Mucosa of descending colon (tissue), 3 donors: ENCODE results near the gene PTGR1. TPM values are rescaled to one million over a fixed set of nuclear protein-coding genes. Genes with fewer than 3 reads are reported as not detected.

Experiments used
- ATAC-seq: fragments of 200-7000 bp; cut with Tn5 transposase; one replicate; pipeline ENCODE4 v1.9.1; 2020; ENCODE audit warnings: mild to moderate bottlenecking, moderate library complexity
- DNase-seq, 3 donors: peaks; one replicate each; pipeline ENCODE4 v3.0.0-alpha.2; 2020
- H3K36me3 ChIP-seq: fragments of 200-600 bp; one replicate; pipeline ENCODE4 v1.8.0; 2021; ENCODE audit warnings: low read depth, mild to moderate bottlenecking
- H3K4me1 ChIP-seq: fragments of 200-600 bp; one replicate; pipeline ENCODE4 v1.8.0; 2021; ENCODE audit warnings: low read depth, mild to moderate bottlenecking
- H3K4me3 ChIP-seq: fragments of 200-600 bp; one replicate; pipeline ENCODE4 v1.8.0; 2021; ENCODE audit warnings: mild to moderate bottlenecking
- H3K9me3 ChIP-seq: fragments of 200-600 bp; one replicate; pipeline ENCODE4 v1.8.0; 2021; ENCODE audit warnings: mild to moderate bottlenecking
- intact Hi-C, 2 donors: fragments of 100-400 bp; cut with DNase I in 1 of 2; cut with micrococcal nuclease in 1 of 2; formaldehyde crosslinking; loops; one replicate each; pipeline versions ENCODE4 v1.11.0 to v1.11.1; 2022; cut with DNase I, micrococcal nuclease
- total RNA-seq, 3 donors: library from RNA; stranded (reverse); fragmentation: NEBNext Ultra II Directional in 2 of 3; extraction: Animal tissue kit (Norgen Biotek cat#: 25700) in 2 of 3; gene quantifications; one replicate each; pipeline versions ENCODE4 v1.2.1 to v1.2.4, GENCODE V29; 2021 to 2023
- TF ChIP-seq, protein P1 (sequence below): fragments of 200-600 bp; IDR thresholded peaks from one replicate; pipeline ENCODE4 v1.8.0; 2022; ENCODE audit warnings: antibody characterized with exemption, mild to moderate bottlenecking
- donor health status: DM: no; HTN: no; CAD: no; lungs with moderate emphysema.
- donor health status: DM: no; HTN: no; CAD: no.
- donor health status: DM: no; HTN: yes; CAD: no.

Gene PTGR1
- total RNA-seq, 3 donors from 2014 or later = 41.5 to 83.7 (median 48.7) TPM

DNA sequence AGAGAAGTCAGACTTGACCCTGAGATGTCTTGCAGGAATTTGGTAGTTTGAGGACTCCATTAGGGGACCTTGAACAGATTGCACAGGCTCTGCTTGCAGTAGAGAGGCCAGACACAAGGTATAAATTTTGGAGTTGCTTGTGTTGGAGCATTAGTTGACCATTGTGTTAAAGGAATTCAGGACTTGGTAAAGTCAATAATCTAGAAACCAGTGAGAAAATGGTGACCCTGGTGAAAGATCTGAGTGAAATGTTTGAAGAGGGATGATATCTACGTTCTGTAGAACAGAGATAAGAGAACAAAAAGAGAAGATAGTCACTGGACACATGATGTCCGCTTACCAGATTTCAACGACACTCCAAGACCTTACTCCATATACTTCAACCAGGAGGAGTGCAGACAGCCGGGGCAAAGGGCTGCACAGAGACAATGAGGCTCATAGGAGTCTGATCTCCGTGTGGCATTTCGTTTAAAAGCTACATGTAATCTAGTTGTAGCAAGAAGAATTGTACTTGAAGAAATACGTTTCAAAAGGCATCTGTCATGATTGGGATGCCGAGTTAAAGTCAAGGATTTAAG is 44.8 kb upstream of the PTGR1 start:
- intact Hi-C loops = no loop called here
- TF ChIP-seq, protein P1, sequence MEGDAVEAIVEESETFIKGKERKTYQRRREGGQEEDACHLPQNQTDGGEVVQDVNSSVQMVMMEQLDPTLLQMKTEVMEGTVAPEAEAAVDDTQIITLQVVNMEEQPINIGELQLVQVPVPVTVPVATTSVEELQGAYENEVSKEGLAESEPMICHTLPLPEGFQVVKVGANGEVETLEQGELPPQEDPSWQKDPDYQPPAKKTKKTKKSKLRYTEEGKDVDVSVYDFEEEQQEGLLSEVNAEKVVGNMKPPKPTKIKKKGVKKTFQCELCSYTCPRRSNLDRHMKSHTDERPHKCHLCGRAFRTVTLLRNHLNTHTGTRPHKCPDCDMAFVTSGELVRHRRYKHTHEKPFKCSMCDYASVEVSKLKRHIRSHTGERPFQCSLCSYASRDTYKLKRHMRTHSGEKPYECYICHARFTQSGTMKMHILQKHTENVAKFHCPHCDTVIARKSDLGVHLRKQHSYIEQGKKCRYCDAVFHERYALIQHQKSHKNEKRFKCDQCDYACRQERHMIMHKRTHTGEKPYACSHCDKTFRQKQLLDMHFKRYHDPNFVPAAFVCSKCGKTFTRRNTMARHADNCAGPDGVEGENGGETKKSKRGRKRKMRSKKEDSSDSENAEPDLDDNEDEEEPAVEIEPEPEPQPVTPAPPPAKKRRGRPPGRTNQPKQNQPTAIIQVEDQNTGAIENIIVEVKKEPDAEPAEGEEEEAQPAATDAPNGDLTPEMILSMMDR = no peak
- H3K9me3 ChIP-seq = no peaks in the 10 kb centered on the region
- no peaks in the 10 kb centered on the region for H3K36me3 ChIP-seq
- no peak overlapping the region for H3K4me3 ChIP-seq
- DNase-seq (no peak), ATAC-seq (no peak)
- H3K4me1 ChIP-seq = no peaks in the 10 kb centered on the region

DNA sequence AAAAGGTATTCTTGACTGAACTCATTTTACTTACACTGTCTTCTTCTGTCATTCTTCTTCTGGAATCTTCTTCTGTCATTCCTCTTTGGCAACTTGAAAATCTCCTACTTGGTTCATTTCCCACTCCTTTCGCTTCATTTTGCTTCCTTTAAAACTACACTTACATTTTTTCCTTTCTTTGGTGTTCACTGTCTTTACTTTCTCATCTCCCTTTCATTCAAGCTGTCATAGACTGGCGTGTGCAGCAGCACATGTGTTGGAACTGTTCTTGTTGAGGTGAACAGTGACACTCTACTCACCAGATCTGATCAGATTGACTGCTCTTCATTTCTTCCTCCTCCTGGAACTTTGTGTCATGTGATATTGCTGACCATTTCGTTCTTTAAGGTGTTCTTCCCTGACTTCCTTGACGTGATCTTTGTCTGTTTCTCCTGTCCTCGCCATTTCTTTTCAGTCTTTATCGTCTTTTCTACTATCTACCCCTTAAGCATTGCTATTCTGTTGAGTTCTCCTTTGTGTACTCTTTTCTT is 38.0 kb upstream of the PTGR1 start:
- DNase-seq = no peak
- TF ChIP-seq, protein P1 = no peak
- no peaks in the 10 kb centered on the region for H3K36me3 ChIP-seq
- intact Hi-C loops = no loop called here
- no peak overlapping the region for H3K4me3 ChIP-seq
- ATAC-seq = no peak
- H3K9me3 ChIP-seq = no peaks in the 10 kb centered on the region
- H3K4me1 ChIP-seq = peaks cover 16% of the 10 kb centered on the region

DNA sequence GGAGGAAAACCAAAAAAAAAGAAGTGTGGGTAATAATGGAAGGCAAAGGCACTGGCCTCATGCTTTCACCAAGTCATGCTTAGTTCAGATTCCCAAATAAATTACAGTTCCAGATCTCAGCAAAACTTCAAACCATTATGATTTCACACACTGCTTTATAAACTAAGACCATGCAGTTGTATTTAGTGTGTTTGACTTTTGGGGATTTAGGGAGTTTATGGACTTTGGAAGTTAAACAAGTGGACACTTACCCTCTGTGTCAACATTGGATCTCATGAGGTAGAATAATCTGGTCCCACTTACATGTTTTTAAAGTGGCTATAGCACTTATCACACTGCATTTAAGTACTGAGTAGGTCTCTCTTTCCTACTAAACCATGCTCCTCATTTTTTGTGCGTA is 35.4 kb upstream of the PTGR1 start:
- intact Hi-C loops = no loop called here
- peaks cover 20% of the 10 kb centered on the region for H3K4me1 ChIP-seq
- H3K9me3 ChIP-seq = no peaks in the 10 kb centered on the region
- TF ChIP-seq, protein P1 = no peak
- H3K4me3 ChIP-seq = no peak overlapping the region
- DNase-seq (no peak), ATAC-seq (no peak)
- no peaks in the 10 kb centered on the region for H3K36me3 ChIP-seq

DNA sequence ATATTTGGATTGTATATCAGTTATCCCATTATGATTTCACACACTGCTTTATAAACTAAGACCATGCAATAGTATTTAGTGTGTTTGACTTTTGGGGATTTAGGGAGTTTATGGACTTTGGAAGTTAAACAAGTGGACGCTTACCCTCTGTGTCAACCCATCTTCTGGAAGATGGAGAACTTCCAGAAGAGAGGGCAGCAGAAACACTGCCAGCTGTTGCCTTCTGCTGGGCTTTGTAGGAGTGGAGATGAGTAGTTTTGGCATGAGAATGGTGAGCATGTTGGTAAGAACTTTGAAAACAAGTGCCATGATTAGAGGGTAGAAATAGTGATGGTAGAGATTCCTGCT is 33.9 kb upstream of the PTGR1 start:
- ATAC-seq = no peak
- H3K4me3 ChIP-seq = no peak overlapping the region
- peaks cover 20% of the 10 kb centered on the region for H3K4me1 ChIP-seq

DNA sequence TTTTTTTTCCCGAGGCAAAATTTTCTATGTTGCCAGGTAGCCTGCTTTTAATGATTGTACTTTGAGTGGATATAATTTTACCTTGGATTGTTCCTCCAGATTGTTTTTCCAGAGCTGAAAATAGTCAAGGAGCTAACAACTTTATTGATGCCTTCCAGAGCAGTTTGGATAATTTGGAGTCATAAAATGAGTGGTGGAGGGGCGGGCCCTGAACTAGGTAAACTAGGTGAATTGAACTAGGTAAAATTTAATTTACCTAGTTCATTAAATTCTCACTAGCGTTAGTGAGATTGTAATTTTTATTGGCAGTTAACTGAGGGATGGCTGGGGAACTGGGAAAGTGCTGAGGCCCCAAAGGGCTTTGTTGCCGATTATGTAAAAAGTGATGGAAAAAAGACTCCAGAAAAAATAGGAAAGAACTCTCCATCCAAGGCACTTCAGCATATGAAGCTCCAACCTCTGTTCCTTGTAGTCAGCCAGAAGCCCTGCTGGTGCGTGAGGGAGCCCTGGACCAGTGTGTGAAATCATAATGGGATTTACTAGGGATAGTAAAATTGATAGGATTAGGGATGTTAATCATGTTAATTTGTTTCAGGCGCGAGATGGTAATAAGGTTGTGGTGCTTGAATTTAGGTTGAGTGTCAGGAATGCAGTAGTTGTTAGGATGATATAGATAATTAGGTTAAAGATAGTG is 33.4 kb upstream of the PTGR1 start:
- ATAC-seq (no peak), DNase-seq (peak in 1 of 3 donors; percentile 44)
- Histone ChIP-seq H3K36me3 (no peaks in the 10 kb centered on the region), H3K9me3 (no peaks in the 10 kb centered on the region), H3K4me1 (peaks cover 20% of the 10 kb centered on the region), H3K4me3 (no peak overlapping the region)
- intact Hi-C loops = no loop called here
- TF ChIP-seq, protein P1 = no peak

More for the DNA sequence above, 33.9 kb upstream of the PTGR1 start:
- TF ChIP-seq, protein P1 = no peak
- no peak for DNase-seq
- Histone ChIP-seq H3K36me3 (no peaks in the 10 kb centered on the region), H3K9me3 (no peaks in the 10 kb centered on the region)
- intact Hi-C loops = no loop called here
